GM19452 (cell line): Measurements from ENCODE around the gene SRD5A3.
A peak's percentile ranks its signal among the peaks of the same experiment; 100 is the strongest.

Experiments used
- ATAC-seq: cut with Tn5 transposase; IDR thresholded peaks from one replicate; pipeline ENCODE4 v1.9.1; 2021; ENCODE audit not compliant: unreplicated experiment

The SRD5A3 gene

DNA sequence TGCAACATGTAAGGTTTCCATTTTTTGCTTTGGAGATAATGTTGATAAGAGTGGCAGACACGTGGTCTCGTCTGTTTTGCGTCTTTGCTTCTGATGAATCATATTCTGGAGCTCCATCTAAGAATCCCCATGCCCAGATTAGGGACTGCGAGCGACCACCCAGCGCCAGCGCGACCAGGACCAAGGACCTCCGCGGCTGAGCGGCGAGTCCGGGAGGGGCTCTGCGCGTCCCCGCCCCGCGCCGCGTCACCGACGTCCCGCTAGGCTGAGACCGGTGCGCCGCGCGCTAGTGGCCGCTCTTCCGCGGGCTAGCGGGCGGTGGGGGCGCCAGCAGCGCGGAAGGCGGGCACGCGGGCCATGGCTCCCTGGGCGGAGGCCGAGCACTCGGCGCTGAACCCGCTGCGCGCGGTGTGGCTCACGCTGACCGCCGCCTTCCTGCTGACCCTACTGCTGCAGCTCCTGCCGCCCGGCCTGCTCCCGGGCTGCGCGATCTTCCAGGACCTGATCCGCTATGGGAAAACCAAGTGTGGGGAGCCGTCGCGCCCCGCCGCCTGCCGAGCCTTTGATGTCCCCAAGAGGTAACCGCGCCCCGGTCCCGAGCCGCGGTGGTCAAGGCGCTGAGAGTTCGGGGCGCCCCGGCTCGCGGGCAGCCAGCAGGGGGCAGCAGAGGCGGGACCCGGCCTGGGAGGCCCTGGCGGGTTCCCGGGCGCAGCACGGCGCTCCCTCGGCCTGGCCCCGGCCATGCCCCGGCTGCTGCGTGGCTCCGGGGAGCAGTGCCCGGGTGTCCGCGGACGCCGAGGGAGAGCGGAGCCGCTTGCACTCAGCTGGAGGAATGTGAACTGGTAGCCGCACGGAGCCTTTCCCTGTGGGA is at the start of gene SRD5A3:
SRD5A3 (plus strand) TSS at position 263 of the 871 bp plus-strand sequence; CDS start at position 358, 95 bp downstream.
- peak; percentile 94 for ATAC-seq

DNA sequence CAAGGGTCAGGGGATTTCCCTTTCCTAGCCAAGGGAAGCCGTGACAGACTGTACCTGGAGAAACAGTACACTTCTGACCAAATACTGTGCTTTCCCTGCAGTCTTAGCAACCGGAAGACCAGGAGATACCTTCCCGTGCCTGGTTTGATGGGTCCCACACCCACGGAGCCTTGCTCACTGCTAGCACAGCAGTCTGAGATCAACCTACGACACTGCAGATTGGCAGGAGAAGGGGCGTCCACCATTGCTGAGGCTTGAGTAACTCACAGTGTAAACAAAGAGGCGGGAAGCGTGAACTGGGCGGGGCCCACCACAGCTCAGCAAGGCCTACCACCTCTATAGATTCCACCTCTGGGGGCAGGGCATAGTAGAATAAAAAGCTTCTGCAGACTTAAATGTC is 48.7 kb upstream of the SRD5A3 start:
- no peak for ATAC-seq

DNA sequence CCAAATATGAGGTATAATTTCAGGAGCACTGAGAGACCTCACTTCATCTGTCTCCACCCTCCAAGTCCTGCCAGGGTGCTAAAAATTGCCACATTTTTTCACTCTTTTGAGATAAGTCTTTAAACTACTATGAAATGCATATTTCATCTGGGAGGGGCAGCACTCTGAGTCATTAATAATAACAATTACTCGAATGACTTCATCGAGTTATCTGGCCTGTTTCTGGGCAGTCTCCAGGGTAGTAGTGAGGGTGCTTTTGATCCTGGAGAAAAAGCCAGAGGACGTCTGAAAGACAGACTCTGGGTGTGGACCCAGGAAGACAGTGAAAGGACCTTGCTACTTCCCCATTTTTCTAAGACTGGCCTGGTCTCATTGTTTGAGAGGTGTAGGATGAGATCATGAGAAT is 42.3 kb upstream of the SRD5A3 start:
- no peak for ATAC-seq

DNA sequence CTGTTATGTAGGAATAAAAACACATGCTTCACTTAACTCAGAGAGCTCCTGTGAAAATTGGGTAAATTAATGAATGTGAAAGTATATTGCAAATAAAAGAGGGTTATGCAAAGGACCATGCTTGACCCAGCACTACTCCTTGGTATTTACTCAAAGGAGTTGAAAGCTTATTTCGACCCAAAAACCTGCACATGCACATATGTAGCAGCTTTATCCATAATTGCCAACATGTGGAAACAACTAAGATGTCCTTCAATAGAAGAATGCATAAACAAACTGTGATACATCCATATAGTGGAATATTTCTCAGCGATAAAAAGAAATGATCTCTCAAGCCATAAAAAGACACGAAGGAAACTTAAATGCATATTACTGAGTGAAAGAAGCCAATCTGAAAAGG is 41.7 kb upstream of the SRD5A3 start:
- ATAC-seq: no peak

DNA sequence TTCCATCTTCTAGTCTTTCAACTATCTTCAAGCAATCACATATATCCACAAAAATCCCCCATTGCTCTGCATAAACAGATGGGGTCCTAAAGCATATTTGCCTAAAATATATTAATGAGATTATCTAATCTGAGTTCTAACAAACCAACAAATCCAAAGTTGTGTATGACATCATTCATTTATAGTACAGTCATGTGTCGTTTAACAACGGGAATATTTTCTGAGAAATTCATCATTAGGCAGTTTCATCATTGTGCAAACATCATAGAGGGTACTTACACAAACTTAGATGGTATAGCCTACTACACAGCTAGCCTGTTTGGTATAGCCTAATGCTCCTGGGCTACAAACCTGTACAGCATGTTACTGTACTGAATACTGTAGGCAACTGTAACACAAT is 38.0 kb upstream of the SRD5A3 start:
- no peak for ATAC-seq

DNA sequence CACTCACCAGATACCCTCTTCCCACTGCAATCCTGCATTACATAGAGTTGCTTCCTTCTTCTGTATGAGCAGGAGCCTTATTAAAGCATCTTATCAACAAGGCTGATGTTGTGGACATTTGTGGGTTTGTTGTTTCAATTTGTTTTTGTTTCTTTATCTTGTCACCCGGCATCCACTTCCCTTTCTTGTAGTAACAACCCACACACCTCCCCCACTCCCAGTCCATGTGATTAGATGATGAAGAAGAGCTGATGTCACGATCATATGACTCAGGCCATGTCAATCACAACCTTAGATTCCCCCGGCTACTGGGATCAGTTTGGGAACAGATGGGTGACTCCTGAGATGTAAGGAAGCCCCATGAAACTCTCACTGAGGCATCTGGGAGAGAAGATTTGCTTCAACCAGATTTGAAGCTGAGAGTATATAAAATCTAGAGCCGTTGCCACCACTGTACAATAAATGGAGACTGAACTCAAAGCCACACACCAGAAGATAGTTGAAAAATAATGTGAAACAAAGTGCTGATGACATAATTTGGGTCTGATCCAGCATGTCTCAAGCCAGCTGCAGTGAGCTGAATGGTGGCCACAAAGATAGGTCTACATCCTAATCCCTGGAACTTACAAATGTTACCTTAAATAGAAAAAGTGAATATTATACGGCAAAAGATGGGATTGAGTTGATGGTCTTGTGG is 34.1 kb upstream of the SRD5A3 start:
- ATAC-seq: no peak

DNA sequence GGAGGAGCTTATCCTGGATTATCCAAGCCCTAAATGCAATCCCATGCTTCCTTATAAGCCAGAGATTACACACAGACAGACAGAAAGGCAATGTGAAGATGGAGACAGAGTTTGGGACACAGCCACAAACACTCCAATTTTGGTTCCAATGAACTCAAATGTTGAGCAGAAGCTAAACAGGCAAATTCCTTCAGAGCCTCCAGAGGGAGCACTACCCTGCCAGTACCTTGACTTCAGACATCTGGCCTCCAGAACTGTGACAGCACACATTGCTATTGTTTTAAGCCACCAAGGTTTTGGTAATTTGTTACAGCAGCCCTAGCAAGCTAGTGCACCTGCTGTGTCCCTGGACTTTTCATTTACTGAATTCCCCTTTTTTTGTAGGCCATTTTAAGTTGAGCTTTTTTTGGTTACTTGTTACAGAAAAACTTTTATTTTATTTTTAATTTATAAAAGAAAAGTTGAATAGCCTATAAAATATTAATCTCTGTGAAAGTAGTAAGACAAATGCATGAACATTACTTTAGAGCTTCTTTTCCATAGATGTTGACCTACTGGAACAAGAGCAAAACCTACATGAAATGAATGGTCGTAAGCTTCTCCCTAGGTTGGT is 33.4 kb upstream of the SRD5A3 start:
- no peak for ATAC-seq

DNA sequence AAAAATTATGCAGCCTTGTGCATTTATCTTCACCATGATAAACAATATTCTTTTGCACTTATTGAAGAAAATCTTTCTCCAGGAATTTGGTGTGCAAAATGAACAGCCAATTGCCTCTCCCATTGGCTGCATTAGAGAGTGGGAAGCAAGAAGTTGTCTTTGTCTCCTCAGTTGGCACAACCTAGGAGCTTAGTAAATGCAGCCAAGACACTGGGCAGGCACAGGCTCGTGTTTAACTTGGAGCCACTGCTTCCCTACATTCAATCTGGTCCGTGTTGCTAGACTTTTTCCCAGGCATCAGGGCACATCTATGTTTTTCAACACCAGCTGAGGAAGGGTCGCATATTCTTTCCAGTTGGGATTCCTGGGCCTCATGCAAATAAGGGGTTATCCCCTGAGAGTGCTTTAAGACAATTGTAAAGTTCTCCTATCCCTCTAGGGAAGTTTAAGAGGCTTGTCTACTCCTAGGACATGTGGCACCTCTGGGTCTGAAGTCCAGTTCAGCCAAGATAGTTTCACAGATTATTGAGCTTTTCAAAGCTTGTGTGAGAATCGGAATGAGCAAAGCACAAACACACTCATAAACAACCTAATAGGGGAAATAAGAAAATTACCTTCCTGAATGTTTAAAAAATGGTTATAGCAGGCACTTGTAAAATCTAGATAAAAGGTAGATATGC is 31.8 kb upstream of the SRD5A3 start:
- ATAC-seq: no peak

DNA sequence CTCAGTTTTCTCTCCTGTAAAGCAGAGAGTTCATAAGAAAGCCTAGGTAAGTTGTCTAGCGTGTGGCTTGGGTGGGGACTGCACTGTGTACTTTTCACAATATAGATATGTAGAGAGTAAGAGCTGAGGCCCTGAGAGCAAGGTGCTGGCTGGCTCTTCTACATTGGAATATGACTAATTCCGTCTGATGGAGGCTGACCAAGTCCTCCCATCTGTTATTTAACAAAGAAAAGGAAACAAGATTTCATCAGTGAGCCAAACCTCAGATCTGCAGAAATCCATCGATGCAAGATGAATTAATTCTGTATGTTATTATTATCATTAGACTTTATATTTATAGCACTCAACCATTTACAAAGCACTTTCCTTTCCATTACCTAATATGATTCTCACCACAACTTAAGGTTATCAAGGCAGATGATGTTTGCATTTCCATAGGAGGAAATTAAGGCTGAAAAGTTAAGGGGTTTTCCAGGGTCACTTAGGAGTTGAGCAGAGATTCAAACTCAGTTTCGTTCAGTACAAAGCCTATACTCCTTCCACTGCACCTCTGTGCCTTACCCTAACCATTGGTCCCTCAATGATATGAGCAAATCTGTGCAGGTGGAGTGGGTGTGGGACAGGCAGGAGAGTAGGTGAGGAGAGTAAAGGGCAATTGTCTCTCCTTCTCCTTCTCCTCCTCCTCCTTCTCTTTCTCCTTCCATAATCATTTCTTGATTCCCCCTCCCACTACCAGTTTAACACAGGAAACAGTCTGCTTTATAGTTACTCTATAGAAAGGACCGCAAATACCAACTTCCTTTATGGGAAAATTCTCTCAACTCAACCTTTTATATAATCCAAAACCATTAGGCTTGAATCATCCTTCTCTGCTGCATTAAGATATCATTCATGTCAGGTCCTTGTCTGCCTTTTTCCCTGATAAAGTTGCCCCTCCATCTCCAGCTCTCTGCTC is 27.6 kb upstream of the SRD5A3 start:
- no peak for ATAC-seq

DNA sequence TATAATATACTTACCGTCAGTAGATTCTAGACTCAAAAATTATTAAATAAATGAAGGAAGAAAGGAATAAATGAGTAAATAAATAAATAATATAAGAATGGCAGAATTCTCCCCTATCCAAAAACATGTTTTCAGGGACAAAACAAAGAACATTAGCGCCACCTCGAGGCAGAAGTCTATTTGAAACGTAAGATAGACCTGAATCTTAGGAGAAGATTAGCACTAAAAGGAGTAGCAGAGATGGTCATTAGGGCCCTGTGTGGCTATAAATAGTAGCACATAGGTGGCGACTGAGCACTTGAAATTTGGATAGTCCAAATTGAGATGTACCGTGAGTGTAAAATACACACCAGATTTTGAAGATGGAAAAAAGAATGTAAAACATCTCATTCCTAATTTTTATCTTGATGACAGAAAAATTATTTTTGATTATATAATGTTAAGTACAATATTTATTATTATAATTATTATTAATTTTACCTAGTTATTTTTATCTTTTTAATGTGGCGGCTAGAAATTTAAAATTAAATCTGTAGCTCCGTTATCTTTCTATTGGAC is 24.3 kb upstream of the SRD5A3 start:
- no peak for ATAC-seq

DNA sequence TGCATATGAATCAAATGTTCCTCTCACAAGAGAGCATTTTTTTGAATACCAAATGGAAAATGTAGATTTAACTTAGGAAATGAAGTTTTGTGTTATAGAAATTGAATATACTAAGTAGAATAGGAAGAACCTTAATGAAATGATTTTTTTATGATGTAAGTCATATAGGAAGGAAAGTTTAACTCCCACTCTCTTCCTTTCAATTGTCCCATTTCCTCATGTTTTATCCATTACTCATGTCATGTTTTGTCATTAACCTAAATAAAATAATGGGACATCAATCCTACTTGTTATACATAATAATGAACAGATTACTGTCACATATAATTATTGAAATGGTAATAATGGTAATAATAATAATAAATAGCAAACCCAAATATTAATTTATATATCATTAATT is 22.7 kb upstream of the SRD5A3 start:
- no peak for ATAC-seq

DNA sequence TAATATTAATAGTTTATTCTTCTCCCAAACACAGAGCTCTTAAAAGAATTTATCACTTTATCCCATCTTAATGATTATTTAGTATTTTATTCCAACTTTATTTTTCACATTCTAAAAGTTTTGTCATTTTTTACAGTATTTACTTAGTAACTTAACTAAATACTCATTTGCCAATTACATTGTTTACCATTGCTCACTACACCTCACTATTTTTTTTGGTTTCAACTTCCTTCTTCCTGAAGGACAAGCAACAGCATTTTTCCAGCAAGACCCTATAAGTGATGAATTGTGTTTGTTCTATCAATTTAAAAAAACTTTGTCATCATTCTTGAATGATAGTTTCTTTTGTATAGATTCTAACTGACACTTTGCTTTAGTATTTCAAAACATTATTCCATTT is 19.4 kb upstream of the SRD5A3 start:
- no peak for ATAC-seq

DNA sequence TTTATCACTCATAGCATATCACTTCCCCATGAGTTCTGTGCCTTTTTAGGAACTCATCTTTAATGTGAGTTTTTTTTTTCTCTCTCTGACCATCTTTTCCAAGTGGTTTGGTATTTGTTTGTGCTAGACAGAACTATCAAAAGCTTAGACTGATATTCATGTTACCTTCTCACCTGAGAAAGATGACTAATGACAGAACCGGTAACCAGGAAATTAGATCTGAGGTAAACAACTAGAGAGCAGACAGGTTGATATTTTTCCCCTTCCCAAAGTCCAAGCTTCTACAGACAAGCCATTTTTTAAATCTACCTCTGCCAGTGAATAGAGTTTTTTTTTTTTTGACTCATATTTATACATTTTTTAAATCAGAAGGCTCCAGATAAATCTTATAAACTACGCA is 17.0 kb upstream of the SRD5A3 start:
- no peak for ATAC-seq

DNA sequence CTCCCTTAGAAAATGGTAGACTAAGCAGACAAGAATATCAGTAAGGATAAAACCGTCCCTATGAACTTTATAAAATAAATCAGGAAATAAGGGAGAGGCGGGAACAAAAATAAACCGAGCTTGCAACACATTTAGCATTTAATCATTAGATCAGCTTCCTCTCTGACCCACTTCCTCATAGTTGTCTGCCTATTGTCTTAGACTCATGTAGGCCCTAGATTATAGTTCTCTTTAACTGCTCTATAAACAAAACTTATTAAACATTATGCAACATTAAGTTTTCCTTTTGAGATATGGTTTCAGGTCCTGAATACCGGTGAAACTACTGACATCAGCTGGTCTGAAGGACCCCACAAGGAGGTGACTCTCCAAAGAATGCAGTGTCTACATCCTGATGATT is 15.8 kb upstream of the SRD5A3 start:
- no peak for ATAC-seq

DNA sequence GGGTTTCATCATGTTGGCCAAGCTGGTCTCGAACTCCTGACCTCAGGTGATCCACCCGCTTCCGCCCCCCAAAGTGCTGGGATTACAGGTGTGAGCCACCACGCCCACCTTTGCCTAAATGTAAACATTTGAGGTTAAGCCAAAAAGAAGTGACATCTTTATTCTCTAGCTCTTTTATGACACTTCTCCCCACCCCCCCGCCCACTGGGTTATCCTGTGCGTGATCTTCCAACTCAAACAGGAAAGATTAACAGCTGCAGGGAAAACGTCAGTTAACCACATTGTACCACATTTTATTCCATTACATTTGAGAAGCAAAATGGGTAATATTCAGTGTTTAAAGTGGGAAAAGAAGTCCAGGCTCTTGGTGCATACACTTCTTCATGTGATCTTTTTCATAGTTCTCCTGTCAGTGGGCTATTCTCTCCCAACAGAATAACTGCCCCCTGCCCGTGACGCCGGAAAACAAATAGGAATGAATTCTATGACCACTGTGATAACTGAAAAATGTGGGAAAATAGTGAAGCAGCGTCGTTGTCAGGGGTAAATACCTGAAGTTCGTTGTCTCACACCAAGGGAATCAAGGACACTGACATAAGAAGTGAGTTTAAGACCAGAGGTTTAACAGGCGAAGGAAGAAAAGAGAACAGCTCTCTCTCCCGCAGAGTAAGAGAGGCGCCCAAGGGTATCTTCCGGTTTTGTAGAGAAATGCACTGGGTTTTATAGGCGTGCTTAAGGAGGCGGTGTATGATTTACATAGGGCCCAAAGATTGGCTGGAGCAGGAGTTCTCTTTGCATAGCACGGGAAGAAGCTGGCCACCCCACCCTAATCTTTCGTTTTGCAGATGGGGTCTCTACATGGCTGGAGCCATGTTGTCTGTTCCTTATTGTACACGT is 9.7 kb upstream of the SRD5A3 start:
- no peak for ATAC-seq

DNA sequence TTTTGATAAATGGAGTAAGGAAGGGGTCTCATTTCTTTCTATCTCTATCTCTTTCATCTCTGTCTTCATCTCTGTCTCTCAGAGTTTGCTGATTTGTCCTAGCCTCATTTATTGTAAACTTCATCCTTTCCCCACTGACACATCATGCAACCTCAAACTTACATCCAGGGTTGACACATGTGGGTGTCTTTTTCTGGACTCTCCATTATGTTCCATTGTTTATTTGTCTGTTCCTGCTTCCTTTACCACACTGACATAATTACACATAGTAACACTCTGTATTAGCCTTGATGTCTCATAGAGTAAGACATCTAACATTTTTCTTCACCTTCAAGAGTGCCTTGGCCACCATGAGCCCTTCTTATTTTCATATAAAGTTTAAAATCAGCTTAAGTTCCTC is 8.1 kb upstream of the SRD5A3 start:
- no peak for ATAC-seq

DNA sequence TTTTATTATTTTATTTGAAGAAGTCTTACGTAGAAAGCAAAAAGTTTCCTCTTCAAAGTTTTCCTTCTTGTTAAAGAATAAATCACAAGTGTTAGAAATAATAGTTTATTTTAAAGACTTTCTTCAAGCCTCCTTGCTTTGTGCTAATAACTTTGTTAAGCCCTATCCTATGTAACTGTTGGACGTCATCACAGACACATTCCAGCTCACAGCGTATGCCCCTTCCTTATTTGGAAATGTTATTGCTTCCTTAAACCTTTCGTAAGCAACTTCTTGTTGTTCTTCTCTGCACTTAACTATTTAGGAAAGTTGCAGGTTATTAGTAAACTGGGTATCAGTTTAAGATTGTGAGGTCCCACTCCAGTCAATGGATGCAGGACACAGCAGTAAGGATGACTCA is 7.6 kb upstream of the SRD5A3 start:
- ATAC-seq: no peak

DNA sequence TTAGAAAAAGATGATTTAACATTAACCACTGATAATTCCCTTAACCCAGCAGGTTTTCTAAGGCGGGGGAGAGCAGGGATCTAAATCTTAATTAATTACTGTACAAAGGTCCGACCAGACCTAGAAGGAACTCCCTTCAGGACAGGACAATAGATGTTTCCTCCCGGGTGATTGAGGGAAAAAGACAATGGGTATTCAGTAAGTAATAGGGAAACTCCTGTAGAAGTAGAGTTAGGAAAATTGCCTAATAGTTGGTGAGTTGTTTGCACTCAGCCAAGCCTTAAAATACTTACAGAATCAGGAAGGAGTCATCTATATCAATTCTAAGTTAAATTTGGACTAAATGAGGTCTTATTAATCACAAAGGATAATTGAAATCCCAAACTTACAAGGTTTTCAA is 5.8 kb upstream of the SRD5A3 start:
- no peak for ATAC-seq

DNA sequence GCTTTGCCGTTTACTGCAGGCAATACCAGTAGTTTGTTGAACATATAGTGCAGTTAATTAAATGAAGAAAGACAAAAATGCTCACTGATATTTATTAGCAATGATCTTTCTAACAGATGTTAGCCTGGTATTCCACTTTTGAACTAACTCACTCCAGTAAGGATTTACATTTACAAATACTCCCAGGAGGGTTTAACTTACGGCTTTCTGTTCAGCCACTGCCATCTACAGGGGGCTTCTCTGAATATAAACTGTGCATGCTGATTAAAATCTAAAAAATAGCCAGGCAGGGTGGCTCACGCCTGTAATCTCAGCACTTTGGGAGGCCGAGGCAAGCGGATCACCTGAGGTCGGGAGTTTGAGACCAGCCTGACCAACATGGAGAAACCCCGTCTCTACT is 2.2 kb upstream of the SRD5A3 start:
- ATAC-seq: no peak
